Medulla oblongata (tissue), 1 donor: ENCODE measurements around the gene FBXO42.

Experiments
- DNase-seq: peaks from one replicate; pipeline ENCODE4 v3.0.0-alpha.2; 2015; ENCODE audit errors: extremely low spot score

Gene FBXO42

DNA sequence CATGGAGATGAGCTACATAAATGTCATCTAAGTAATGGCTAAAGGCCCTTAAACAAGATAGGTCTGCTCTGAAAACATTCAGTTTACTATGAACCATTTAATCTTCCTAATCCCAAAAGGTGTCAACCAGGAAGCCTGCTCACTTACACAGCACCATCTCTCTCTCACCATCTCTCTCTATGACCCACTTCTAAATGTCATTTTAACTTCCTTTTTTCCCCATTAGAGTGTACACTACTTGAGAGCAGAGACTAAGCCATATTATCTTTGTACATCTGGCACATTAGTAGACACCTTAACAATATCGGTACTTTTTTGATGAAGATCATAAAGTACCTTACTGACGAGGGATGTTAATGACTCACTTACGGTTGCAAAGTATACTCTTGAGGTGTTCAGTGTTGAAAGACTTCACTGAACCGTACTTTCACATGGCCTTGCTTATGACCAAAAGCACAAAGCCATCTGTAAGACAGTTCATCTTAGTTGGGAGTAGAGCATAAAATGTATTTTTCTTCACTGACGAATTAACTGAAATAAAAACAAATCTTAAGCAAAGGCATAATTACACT lies 25.4 kb downstream of the FBXO42 start:
- no peak for DNase-seq

DNA sequence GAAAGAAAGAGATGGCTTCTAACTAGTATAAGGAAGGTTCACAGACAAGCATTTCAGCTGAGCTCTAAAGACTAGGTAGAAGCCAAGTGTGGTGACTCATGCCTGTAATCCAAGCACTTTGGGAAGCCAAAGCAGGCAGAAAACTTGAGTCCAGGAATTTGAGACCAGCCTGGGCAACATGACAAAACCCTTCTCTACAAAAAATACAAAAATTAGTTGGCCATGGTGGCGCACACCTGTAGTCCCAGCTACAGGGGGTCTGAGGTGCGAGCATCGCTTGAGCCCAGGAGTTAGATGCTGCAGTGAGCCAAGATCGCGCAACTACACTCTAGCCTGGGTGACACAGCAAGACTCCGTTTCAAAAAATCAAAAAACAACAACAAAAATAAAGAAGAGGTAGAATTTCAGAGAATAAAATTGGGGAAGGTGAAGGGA lies 27.8 kb downstream of the FBXO42 start:
- DNase-seq, result no peak

GRCh38 chr1:16321176-16321867 lies 31.0 kb downstream of the FBXO42 start:
- DNase-seq, result no peak

GRCh38 chr1:16318555-16318954 lies 33.7 kb downstream of the FBXO42 start:
- DNase-seq, result peak; percentile 39

GRCh38 chr1:16315437-16315836 lies 36.8 kb downstream of the FBXO42 start:
- DNase-seq, result no peak

- DNase-seq, result no peak
These were observed 45.1 kb downstream of the FBXO42 start for GRCh38 chr1:16307222-16307621.

GRCh38 chr1:16302709-16303627 lies 49.3 kb downstream of the FBXO42 start:
- DNase-seq, result no peak

DNA sequence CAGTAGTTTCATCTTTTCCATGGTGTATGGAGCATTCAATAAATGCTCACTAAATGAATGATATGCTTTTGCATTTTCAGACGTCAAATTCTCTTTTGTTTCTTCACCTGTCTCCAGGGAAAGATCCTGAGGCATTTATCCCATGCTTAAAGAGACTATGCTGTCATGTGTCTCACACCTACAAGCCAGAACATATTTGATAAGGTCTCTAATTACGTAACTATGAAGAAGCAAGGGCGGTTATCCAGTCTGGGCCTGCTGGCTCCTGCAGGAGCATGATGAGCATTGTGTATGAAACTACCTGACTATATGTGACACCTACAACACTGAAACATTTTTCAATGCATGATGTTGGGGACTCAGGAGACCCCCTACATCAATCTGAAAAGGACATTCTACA lies 51.8 kb downstream of the FBXO42 start:
- no peak for DNase-seq

DNA sequence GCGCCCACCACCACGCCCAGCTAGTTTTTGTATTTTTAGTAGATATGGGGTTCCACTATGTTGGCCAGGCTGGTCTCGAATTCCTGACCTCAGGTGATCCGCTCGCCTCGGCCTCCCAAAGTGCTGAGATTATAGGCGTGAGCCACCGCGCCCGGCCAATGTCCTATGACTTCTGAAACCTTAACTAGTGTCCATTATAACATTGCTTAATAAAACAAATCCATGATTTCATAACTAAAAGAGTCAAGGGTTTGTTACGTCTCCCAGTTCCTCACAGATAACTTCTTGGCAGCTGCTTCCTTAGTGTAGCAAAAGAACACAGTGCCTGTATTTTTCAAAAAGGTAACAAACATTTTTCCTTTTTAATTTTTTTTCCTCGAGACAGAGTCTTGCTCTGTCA lies 53.6 kb downstream of the FBXO42 start:
- no peak for DNase-seq

GRCh38 chr1:16296643-16297042 lies 55.6 kb downstream of the FBXO42 start:
- DNase-seq, result no peak

- DNase-seq, result no peak
These were observed 57.8 kb downstream of the FBXO42 start for GRCh38 chr1:16294219-16295212.

GRCh38 chr1:16293538-16293937 lies 58.7 kb downstream of the FBXO42 start:
- peak; percentile 52 for DNase-seq

DNA sequence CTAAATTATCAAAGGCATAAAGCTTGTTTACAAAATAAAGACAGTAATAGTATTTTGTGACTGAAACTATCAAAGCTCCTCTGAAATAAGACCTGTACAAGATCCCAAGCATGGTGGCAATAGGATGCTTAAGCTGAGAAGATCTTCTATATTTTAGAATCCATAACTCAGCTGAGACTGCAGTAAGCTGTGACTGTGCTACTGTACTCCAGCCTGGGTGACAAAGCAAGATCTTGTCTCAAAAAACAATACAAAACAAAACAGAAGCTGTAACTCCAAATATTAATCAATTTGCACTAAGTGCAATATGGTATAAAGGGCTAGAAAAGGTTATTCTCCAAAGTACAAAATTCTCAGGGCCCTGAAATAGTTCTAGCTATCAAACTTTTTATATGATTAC lies 59.5 kb downstream of the FBXO42 start:
- DNase-seq, result no peak

- no peak for DNase-seq
These were observed 62.3 kb downstream of the FBXO42 start for GRCh38 chr1:16289959-16290358.

DNA sequence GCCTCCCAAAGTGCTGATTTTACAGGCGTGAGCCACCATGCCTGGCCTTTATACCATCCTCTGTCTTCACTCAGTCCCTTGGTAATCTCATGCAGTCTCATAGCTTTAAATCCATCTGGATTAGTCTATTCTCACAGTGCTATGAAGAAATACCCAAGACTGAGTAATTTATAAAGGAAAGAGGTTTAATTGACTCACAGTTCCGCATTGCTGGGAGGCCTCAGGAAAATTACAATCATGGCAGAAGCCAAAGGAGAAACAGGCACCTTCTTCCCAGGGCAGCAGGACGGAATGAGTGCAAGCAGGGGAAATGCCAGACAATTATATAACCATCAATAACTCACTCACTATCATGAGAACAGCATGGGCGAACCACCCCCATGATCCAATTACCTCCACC lies 66.2 kb downstream of the FBXO42 start:
- no peak for DNase-seq

- no peak for DNase-seq
These were observed 70.5 kb downstream of the FBXO42 start for GRCh38 chr1:16281765-16282164.

- no peak for DNase-seq
These were observed 73.1 kb downstream of the FBXO42 start for GRCh38 chr1:16279186-16279585.

DNA sequence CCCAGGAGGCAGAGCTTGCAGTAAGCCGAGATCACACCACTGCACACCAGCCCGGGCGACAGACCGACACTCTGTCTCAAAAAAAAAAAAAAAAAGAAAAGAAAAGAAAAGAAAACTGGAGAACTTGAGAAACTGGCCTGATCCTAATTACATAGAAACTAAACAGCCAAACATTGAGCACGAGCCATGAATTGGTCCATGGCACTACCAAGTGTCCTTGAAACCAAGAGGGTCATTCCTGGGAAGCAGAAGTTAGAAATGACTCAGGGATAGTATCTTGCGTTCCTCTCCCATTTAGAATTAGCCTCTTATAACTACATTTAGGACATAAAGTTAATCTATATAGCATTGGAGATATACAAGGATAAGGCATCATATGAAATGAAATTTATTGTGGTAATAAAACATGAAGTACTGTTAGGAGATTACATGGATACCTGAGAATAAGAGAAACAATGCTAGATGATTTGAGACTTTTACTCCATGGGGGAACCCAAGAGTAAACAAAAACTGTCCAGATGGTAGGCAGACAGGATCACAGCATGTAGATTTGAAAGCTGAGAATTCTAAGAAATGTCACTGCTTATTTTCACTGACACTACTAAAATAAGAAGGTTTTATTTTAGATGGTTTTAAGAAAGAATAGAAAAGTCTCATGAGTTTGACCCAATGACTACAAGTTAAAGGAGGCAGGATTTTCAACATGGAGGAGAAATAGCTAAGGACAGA lies 75.8 kb downstream of the FBXO42 start:
- no peak for DNase-seq

GRCh38 chr1:16275591-16275990 lies 76.7 kb downstream of the FBXO42 start:
- no peak for DNase-seq

DNA sequence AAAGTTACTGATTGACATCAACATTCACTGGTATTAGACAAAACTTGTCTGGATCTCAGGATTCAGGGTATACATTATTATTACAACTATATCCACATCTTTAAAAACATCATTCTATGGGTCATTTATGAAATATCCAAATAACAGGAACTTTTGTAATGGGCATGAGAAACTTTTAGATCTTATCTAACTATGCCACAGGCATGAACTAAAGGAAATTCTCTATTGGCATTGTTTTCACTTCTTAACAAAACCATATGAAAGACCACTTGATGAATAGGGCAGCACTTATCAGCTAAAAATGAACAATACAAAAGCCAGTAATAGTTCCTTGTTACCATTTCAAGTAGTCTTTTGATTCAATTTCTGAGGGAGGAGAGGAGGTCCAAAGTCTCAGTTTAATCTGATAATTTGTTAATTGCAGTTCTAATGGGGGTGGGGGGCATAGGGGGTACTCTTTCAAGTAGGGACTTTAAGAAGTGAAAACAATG lies 84.5 kb downstream of the FBXO42 start:
- no peak for DNase-seq
